Adipose tissue (tissue), 3 donors: ENCODE data around the gene TBC1D8. TPM values are rescaled to one million over a fixed set of nuclear protein-coding genes. Genes with fewer than 3 reads are reported as not detected.

Experiments used
- H3K27ac ChIP-seq: one replicate; pipeline ENCODE4 v1.5.1; 2013; ENCODE audit warnings: low read depth, low read length
- WGBS, 3 donors: extraction: QIAGEN DNeasy Blood & Tissue Kit; methylation state at CpG; one replicate each; pipeline ENCODE4 v1.1.7; 2013; 5-methylcytosine and 5-hydroxymethylcytosine counted together
- polyA plus RNA-seq, 3 donors: library from polyadenylated mRNA; stranded (reverse); fragments of 200-250 nt; gene quantifications; one replicate each; pipeline ENCODE4 v1.2.3, GENCODE V29; 2013
- donor health status: healthy with polysubstance abuse.
- donor health status: Bipolar disorder and iron deficiency.
- donor health status: healthy.

The TBC1D8 gene
- polyA plus RNA-seq, 3 donors = 10.2 to 19.9 (median 11.9) TPM

DNA sequence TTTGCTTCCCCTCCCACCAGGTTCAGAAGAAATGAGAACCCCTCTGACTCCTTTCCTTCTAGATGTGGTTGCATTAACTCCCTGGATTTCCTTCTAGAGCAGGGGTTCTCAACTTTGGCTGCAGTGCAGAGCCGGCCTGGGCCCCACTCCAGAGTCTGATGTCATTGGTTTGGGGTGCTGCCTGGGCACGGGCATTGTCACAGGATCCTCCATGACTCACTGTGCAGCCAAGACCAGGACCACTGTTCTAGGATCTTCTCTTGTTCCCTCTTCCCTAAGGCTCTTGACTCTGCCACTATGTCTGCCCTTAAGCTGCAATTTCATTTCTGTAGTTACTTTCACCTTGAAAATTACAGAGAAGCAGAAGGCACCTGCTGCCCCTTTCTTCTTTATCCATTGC is 31.8 kb downstream of the TBC1D8 start:
- H3K27ac ChIP-seq = no peak overlapping the region

DNA sequence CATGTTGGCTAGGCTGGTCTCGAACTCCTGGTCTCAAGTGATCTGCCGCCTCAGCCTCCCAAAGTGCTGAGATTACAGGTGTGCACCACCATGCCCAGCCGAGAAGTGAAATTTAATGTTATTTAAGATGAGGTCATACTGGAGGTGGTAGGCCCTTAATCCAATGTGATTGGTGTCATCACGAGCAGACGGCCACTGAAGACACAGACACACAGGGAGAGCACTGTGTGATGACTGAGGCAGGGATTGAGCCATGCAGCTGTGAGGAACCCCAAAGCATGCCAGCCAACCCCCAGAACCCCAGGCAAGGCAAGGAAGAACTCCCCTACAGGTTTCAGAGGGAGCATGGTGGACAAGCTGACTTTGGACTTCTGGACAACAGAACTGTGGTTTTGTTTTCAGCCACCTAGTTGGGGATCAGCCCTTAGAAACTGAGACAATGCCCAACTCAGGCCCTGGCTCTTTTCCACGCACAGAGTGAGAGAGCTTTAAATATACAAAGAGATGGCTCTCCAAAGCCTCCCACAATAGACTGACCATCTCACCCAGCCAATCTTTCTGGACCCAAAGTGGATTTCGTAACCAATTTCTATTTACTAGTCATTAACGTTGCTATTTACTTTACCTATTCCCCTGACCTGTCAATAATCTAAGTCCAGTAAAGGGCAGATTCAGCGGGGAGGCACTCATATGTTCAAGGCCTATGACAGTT is 34.2 kb downstream of the TBC1D8 start:
- WGBS, 3 donors = 84 to 94% (median 93%) methylated on average over 9 of the region's 9 CpGs
- no peak overlapping the region for H3K27ac ChIP-seq

More for the DNA sequence above, 31.8 kb downstream of the TBC1D8 start:
- 28 to 61% (median 28%) methylated on average over 2 of the region's 2 CpGs for WGBS, 3 donors

DNA sequence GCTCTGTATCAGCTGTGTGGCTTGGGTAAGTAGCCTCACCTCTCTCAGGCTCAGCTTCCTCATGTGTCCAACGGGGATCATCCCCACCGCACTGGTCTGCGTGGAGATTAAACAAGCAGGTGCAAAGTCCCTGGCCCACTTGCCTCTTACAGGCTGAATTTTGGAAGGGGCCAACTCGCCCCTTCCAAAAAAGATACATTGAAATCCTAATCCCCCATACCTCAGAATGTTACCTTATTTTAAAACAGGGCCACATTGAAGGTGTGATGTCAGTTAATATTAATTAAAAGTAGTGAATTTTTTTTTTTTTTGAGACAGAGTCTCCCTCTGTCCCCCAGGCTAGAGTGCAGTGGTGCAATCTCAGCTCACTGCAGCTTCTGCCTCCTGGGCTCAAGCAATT is 34.8 kb downstream of the TBC1D8 start:
- 65 to 70% (median 68%) methylated on average over 4 of the region's 4 CpGs for WGBS, 3 donors
- no peak overlapping the region for H3K27ac ChIP-seq

DNA sequence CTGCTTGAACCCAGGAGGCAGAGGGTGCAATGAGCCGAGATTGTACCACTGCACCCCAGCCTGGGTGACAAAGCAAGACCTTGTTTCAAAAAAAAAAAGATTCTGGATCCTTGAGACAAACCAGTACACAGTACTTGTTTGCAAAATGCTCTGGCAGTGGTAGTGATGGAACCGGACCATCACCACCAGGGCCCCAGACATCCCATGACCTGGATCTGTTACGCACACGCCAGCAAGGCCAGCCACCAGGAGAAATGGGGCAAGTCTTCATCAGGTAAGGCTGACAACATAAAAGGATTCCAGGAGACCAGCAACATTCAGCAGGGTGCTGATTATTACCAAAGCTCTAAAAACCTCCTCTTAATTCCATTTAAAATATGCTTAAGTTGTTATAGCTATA is 35.5 kb downstream of the TBC1D8 start:
- WGBS, 3 donors = 93 to 99% (median 97%) methylated on average over 4 of the region's 4 CpGs
- H3K27ac ChIP-seq = no peak overlapping the region

DNA sequence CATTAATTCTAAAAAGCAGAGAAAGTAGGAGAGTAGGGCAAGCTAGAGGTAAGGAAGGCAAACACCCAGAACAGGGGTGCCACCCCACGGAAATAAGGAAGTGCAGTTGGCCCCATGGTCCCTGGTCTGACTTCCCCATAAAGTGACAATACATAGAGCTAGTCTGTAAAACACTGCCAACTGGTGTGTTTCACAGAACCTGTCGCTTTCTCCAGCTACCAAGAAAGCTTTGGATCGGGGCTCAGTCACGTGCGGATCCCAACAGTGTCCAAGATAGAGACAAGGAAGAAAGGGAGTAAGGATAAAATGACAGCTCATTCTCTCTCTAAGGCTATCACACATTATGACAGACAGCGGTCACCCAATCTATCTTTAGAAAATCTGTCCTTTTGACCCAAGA is 36.4 kb downstream of the TBC1D8 start:
- no peak overlapping the region for H3K27ac ChIP-seq
- WGBS, 3 donors = 39 to 65% (median 60%) methylated on average over 6 of the region's 6 CpGs

DNA sequence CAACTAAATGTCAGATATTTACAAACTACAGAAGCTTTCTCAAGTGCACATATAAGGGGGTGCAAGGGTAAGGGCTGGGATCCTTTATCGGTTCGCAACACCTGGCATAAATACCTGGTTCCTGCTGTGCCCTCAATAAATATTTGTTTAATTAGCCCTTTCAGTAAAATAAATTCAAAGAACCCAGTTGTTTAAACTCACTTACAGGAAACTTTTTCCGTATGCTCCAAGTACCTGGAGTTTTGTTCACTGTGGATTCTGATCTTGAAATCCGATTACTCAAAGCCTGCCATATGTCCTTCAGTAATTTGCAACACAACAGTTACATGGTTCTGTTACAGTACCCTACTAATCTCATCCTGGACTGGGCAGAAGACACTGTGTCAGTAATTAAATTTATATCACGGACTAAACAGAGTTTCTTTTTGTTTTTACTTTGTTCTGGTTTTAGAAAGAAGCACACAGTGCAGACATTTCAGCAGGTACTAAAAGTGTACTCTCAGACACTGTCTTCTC is 36.9 kb downstream of the TBC1D8 start:
- 20 to 86% (median 85%) methylated on average over 5 of the region's 5 CpGs for WGBS, 3 donors
- no peak overlapping the region for H3K27ac ChIP-seq

DNA sequence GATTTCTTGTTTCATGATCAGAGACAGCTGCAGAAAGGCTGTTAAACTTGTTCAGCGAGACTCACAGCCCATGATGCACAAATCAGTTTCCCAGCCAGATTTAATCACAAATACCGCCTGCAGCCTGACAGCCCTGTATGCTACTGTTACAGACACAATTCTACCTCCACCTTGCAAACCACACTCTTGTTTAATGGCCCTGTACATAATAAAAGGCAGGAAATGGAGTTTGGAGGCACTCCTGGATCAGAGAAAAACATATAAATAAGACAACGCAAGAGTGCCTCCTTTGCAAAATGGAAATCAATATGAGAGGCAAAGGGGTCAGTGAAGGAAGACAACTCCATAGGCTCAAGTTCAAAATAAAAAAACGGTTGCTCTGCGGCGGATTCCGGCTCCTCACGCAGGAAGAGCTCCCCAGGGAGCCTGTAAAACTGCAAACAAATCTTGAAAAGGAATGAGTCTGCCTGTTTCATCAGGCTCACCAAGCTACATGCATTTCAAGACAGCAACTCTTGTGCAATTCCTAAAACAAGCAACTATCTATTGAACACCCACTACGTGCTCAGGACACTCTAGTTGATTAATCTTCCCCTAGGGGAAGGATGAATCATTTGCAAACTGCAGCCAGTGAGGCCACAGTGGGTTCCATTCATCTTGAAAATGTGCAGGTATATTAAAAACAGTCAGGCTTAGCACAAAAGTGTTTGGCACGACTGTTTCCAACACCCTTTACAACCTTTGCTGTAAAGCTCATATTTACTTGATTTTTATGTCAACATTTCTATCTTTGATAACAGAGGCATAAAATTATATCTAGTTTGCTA is 37.5 kb downstream of the TBC1D8 start:
- no peak overlapping the region for H3K27ac ChIP-seq

DNA sequence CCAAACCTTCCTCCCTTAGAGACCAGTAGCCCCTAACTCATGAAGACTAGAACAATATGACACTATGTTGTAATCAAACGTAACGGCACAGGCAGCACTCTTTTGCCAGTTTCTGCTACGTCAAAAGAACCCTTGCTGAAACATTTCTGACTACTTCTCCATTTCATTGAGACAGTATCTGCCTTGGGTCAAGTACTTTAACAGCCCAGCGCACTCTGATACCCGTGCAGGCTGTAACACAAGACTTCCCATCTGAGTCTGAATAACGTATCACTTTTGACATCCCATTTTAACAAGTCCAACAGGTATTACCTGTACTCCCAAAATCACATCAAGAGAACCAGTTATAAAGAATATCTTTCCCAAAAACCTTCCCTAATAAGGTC is 38.4 kb downstream of the TBC1D8 start:
- 41 to 56% (median 55%) methylated on average over 6 of the region's 6 CpGs for WGBS, 3 donors
- no peak overlapping the region for H3K27ac ChIP-seq

More for the DNA sequence above, 37.5 kb downstream of the TBC1D8 start:
- 15 to 34% (median 27%) methylated on average over 10 of the region's 10 CpGs for WGBS, 3 donors

DNA sequence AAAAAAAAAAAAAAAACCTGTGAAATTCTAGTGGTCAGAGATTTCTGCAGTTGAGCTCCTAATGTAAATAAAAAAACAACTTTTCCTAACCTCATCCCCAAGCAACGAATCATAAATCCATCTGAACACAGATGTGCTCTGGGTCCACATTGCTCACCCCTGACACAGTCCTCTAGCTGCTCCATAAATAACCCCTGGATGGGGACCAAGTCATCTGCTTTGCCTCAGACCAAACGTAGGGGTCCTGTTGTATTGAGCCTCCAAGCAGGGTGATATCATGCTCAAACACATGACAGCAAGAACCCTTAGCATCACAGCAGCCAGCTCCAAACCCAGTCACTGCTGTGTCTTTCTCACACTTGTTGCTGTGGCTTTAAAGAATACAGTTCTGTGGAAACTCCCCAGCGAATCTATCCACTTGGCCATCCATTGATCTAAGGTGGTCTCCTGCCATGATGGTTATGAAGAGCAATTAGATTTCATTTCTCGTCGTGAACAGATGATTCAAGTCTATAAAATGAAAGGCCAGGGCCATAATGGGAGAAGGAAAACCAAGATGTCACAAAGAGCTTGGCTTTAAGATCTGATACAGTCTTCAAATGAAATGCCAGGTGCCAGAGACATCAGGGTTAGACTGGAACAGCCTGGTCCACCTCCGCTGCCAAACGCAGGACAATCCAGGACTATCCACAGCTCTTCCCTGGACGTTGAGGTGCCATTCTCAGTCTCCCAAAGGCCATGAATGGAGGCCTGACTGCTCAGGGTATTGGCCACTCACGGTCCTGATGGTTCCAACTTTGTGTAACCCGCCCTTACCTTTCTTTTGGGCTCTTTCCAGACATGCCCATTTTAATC is 39.0 kb downstream of the TBC1D8 start:
- H3K27ac ChIP-seq = no peak overlapping the region
- WGBS, 3 donors = 72 to 80% (median 76%) methylated on average over 10 of the region's 10 CpGs

DNA sequence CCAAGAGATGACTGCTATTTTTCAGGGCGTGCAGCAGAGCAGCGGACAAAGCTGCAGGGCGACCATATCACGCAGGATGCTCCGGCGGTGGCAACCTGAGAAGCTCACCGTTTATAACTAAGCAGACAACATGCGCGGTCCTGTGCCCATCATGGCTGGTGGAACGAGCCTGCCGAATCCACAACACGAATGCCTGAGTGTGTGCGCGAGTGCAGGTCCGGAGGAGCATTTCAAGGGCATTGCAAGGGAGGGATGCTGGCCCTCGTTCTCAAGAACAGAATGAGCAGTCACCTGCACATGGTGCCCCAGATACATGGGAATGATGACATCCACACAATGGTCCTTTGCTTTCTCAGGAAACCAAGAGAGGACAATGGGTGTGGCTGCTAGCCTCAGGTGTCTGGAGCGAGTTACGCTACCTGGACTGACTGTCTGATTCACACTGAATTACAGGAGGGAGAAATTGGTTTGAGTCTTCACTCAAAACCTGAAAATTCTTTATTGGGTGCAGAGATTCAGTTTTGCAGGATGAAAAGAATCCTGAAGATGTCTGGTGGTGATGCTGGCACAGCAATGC is 39.8 kb downstream of the TBC1D8 start:
- H3K27ac ChIP-seq = no peak overlapping the region
- 92 to 96% (median 96%) methylated on average over 18 of the region's 18 CpGs for WGBS, 3 donors

DNA sequence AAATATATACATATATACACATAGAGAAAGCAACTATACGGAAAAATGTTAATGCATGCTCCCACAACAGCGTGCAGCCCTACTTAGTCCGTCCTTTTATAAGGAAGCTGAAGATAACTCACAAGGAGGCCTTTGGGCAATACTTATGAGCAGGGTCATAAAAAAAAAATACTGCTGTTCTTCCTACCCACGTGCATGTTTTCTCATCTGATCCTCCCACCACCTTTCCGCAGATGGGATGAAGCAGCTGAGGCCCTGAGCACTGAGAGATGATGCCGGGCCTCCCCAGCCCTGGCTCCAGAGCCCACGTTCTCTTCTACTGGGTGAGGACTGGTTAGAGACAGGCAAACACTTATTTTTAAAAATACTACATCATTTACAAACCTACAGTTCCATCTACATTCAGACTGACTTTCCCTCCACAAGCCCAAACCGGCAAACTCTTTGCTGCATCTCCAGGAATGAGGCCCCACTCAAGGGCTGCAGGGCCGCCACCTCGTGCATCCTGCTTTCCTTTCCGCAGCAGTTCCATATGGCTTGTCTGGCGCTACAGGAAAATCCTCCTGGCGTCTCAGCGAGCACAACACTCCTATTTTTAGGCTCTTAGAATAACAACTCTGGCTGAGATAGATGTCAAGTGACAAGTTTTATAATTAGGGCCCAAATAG is 41.6 kb downstream of the TBC1D8 start:
- H3K27ac ChIP-seq = no peak overlapping the region
- WGBS, 3 donors = 55 to 80% (median 66%) methylated on average over 14 of the region's 14 CpGs

DNA sequence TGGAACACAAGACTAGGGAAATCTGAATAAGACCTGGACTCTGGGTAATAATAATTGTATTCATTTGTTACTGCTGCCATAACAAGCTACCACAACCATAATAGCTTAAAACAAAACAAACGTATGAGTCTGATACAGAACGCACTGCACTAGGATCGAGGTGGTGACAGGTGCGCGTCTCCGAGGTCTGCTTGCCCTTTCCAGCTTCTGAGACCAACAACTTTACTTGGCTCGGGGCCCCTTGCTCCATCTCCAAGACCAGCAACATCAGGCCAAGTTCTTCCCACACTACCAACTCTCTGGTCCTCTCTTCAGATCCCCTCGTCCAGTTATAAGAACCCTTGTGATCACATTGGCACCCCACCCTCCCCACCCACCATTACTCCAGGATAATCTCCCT is 42.8 kb downstream of the TBC1D8 start:
- no peak overlapping the region for H3K27ac ChIP-seq
- WGBS, 3 donors = 70 to 95% (median 92%) methylated on average over 8 of the region's 8 CpGs

DNA sequence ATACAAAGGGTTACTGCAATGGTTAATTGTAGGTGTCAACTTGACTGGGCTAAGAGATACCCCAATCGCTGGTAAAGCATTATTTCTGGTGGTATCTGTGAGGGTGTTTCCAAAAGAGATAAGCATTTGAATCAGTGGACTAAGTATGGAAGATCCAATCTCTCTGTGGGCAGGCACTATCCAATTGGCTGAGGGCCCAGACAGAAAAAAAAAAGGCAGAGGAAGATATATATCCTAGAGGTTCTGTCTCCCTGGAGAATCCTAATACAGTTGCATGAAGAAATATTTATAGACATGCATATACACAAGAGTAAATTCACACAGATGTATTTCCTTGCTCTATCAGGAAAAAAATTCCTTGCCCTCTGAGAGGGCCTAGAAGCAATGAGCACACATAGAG is 43.9 kb downstream of the TBC1D8 start:
- 20 to 49% (median 47%) methylated on average over 1 of the region's 1 CpG for WGBS, 3 donors
- H3K27ac ChIP-seq = no peak overlapping the region

DNA sequence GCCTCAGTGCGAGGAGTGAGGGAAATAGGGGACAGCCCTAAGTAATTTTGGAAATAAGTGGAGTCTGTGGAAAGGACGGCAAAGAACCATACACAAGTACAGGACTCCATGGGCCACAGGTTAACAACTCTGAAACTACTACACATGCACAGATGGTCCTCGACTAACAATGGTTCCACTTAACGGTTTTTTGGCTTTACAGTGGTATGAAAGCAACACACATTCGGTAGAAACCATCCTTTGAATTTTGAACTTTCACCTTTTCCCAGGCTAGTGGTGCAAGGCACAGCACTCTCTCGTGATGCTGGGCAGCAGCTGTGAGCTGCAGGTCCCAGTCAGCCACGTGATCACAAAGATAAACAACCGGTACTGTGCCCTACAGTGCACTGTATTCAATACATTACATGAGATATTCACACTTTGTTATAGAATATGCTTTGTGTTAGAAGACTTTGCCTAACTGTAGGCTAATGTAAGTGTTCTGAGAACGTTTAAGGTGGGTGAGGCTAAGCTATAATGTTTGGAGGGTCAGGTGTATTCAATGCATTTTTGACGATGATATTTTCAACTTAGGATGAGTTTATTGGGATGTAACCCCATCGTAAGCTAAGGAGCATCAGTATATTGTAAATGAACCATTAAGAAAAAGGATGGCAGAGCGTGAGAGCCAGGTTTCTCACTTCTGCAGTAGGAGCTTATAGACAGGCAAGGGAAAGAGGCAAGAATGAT is 44.6 kb downstream of the TBC1D8 start:
- WGBS, 3 donors = 56 to 78% (median 73%) methylated on average over 12 of the region's 12 CpGs
- no peak overlapping the region for H3K27ac ChIP-seq

DNA sequence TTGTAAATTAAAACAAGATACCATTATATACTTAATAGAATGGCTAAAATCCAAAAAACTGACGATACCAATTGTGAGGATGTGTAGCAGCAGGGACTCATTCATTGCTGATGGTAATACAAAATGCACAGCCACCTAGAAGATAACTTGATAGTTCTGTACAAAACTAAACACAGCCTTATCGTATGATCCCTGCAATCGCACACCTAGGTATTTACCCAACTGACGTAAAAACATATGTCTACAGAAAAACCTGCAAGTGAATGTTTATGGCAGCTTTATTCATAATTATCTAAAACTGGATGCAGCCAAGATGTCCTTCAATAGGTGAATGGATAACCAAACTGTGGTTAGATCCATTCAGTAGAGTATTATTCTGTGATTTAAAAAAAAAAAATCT is 45.5 kb downstream of the TBC1D8 start:
- no peak overlapping the region for H3K27ac ChIP-seq
- 31 to 96% (median 90%) methylated on average over 4 of the region's 4 CpGs for WGBS, 3 donors

DNA sequence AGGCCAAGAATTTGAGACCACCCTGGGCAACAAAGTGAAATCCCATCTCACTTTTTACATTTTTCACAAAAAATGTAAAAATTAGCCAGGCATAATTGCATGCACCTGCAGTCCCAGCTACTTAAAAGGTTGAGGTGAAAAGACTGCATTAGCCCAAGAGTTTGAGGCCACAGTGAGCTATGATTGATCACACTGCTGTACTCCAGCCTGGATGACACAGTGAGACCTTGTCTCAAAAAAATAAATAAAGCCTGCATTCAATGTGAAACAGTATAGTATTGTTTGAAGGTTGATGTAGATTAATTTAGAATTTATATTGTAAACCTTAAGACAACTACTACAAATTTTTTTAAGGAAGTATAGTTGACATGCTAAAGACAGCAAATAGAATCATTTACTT is 53.5 kb downstream of the TBC1D8 start:
- H3K27ac ChIP-seq = no peak overlapping the region

DNA sequence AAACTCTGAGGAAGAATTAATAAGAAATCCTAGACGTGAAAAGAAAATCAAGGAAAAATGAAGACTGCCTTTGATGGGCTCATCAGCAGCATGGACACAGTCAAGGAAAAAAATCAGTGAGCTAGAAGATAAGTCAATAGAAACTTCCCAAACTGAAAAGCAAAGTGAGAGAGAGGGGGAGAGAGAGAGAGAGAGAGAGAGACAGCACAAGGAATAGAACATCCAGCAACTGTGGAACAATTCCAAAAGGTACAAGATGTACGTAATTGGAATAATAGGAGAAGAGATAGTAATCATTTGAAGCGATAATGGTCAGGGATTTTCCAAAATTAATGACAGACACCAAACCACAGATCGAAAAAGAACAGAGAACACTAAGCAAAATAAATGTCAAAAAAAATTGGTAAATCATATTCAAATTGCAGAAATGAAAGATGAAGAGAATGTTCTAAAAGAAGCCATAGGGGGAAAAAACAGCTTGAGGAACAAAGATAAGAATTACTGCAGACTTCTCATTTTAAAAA is 54.5 kb downstream of the TBC1D8 start:
- H3K27ac ChIP-seq = no peak overlapping the region
- 79 to 95% (median 90%) methylated on average over 4 of the region's 4 CpGs for WGBS, 3 donors
